ENCODE data around the gene SH2D3C.

GRCh38 chr9:127741831-127742434 lies 36.5 kb downstream of the SH2D3C start:
- TF ChIP-seq CTCF (IDR thresholded peaks at IDR 0.05 in 4 of 5, conservative IDR thresholded peaks at IDR 0.05 in 1 of 5) (no peak), POLR2A (IDR thresholded peaks at IDR 0.05) (peak in 1 of 2 donors; percentile 7)

Data from gastrocnemius medialis (tissue), 4 donors.